SK-N-SH treated with all-trans-retinoic acid at 6 μM for 48 hours (cell line): ENCODE results near the gene FAM227B.

Experiments
- ATAC-seq: fragments of 200-7000 bp; cut with Tn5 transposase; 3 replicates; pipeline ENCODE4 v1.9.1; 2020; ENCODE audit warnings: mild to moderate bottlenecking, moderate library complexity
- ARNTL ChIP-seq: fragments of 450-650 bp; formaldehyde crosslinking; IDR thresholded peaks from 2 replicates; pipeline ENCODE4 v1.5.0; 2020; ENCODE audit warnings: low read depth, mild to moderate bottlenecking, moderate library complexity, borderline replicate concordance
- CSDC2 ChIP-seq: fragments of 250-450 bp; sonication (Bioruptor Pico); IDR thresholded peaks from 2 replicates; pipeline ENCODE4 v1.5.0; 2020; ENCODE audit warnings: mild to moderate bottlenecking, moderate library complexity
- ESRRG ChIP-seq: fragments of 250-450 bp; sonication (Bioruptor Pico); IDR thresholded peaks from 2 replicates; pipeline ENCODE4 v1.6.1; 2021; ENCODE audit warnings: mild to moderate bottlenecking
- GLIS3 ChIP-seq: fragments of 250-450 bp; sonication (Bioruptor Pico); IDR thresholded peaks from 2 replicates; pipeline ENCODE4 v1.5.0; 2020; ENCODE audit warnings: mild to moderate bottlenecking, moderate library complexity
- OSR1 ChIP-seq: fragments of 250-450 bp; sonication (Bioruptor Pico); IDR thresholded peaks from 2 replicates; pipeline ENCODE4 v1.8.0; 2022; ENCODE audit warnings: moderate library complexity, mild to moderate bottlenecking, inconsistent platforms
- PPARA ChIP-seq: fragments of 250-450 bp; sonication (Bioruptor Pico); IDR thresholded peaks from 2 replicates; pipeline ENCODE4 v1.5.0; 2020; ENCODE audit warnings: mild to moderate bottlenecking, borderline replicate concordance
- RARB ChIP-seq: fragments of 250-450 bp; sonication (Bioruptor Pico); IDR thresholded peaks from 2 replicates; pipeline ENCODE4 v1.8.0; 2021; ENCODE audit warnings: mild to moderate bottlenecking, moderate library complexity
- SNAI2 ChIP-seq: fragments of 250-450 bp; sonication (Bioruptor Pico); IDR thresholded peaks from 2 replicates; pipeline ENCODE4 v1.5.0; 2020; ENCODE audit warnings: mild to moderate bottlenecking, moderate library complexity
- TCF4 ChIP-seq: fragments of 250-450 bp; sonication (Bioruptor Pico); IDR thresholded peaks from 2 replicates; pipeline ENCODE4 v1.8.0; 2021; ENCODE audit warnings: mild to moderate bottlenecking, moderate library complexity, borderline replicate concordance
- TOX ChIP-seq: fragments of 250-450 bp; sonication (Bioruptor Pico); IDR thresholded peaks from 2 replicates; pipeline ENCODE4 v1.8.0; 2021; ENCODE audit warnings: mild to moderate bottlenecking, moderate library complexity, borderline replicate concordance
- ZC3H10 ChIP-seq: fragments of 250-450 bp; sonication (Bioruptor Pico); IDR thresholded peaks from 2 replicates; pipeline ENCODE4 v1.5.1; 2021; ENCODE audit warnings: mild to moderate bottlenecking, moderate library complexity
- ZFP3 ChIP-seq: fragments of 250-450 bp; sonication (Bioruptor Pico); IDR thresholded peaks from 2 replicates; pipeline ENCODE4 v1.5.0; 2020; ENCODE audit warnings: mild to moderate bottlenecking, moderate library complexity
- ZFP30 ChIP-seq: fragments of 450-650 bp; formaldehyde crosslinking; IDR thresholded peaks from 2 replicates; pipeline ENCODE4 v1.5.0; 2022; ENCODE audit warnings: mild to moderate bottlenecking, moderate library complexity
- ZNF565 ChIP-seq: fragments of 450-650 bp; formaldehyde crosslinking; conservative IDR thresholded peaks from 2 replicates; pipeline ENCODE4 v1.5.0; 2020; ENCODE audit warnings: low read depth, mild to moderate bottlenecking, moderate library complexity
- ZNF8 ChIP-seq: fragments of 450-650 bp; formaldehyde crosslinking; IDR thresholded peaks from 2 replicates; pipeline ENCODE4 v1.5.0; 2020; ENCODE audit warnings: mild to moderate bottlenecking, moderate library complexity
- TF ChIP-seq, protein P1 (sequence below): fragments of 250-450 bp; sonication (Bioruptor Pico); IDR thresholded peaks from 2 replicates; pipeline ENCODE4 v1.8.0; 2020; ENCODE audit warnings: mild to moderate bottlenecking, moderate library complexity, borderline replicate concordance
- TF ChIP-seq, protein P2 (sequence below): fragments of 250-450 bp; sonication (Bioruptor Pico); IDR thresholded peaks from 2 replicates; pipeline ENCODE4 v1.5.1; 2020; ENCODE audit warnings: low read depth, mild to moderate bottlenecking, moderate library complexity
- TF ChIP-seq, protein P3 (sequence below): fragments of 250-450 bp; sonication (Bioruptor Pico); IDR thresholded peaks from 2 replicates; pipeline ENCODE4 v1.5.0; 2020; ENCODE audit warnings: mild to moderate bottlenecking, moderate library complexity
- TF ChIP-seq, protein P4 (sequence below): fragments of 250-450 bp; sonication (Bioruptor Pico); IDR thresholded peaks from 2 replicates; pipeline ENCODE4 v1.5.1; 2021; ENCODE audit warnings: mild to moderate bottlenecking, moderate library complexity

Gene FAM227B

DNA sequence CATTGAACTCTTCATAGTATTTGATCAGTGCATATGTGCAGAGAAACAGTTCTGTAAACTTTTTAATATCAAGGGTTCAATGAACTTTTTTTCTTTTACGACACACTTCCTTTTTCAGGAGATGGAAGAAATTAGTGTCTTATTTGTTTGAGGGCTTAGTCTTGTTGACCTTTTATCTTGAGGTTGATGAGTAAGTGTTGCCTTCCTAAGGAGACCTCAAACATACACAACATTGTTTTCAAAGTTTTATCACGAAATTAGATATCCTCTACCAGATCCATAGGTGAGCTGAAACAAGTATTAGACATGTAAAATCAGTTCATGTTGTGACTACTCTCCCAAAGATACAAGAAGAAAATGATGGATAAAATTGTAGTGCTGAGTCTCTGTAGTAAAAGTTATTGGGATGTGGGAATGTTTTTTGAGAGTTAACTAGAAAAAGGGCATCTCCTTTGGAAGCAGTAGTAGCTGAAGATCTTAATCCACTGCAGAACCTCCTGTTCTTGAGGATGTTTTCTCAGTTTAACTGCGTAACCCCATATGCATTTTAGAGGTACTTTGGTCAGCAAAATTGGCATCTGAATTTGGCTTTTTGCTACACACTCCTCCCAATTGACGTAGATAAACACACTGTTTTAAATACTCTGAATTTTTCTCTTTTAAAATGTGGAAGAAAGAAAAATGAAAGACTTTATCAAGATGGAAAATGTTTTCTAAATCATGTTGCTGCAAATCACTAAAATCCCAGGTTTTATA lies 333.8 kb downstream of the FAM227B start:
- TF ChIP-seq PPARA (CRISPR knock-in tag) = no peak
- no peak for TF ChIP-seq TOX
- TF ChIP-seq, protein P1, sequence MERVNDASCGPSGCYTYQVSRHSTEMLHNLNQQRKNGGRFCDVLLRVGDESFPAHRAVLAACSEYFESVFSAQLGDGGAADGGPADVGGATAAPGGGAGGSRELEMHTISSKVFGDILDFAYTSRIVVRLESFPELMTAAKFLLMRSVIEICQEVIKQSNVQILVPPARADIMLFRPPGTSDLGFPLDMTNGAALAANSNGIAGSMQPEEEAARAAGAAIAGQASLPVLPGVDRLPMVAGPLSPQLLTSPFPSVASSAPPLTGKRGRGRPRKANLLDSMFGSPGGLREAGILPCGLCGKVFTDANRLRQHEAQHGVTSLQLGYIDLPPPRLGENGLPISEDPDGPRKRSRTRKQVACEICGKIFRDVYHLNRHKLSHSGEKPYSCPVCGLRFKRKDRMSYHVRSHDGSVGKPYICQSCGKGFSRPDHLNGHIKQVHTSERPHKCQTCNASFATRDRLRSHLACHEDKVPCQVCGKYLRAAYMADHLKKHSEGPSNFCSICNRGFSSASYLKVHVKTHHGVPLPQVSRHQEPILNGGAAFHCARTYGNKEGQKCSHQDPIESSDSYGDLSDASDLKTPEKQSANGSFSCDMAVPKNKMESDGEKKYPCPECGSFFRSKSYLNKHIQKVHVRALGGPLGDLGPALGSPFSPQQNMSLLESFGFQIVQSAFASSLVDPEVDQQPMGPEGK (CRISPR knock-in tag) = no peak
- TF ChIP-seq OSR1 (CRISPR knock-in tag) = no peak
- TF ChIP-seq ARNTL (CRISPR knock-in tag) = no peak
- no peak for TF ChIP-seq ZNF565 (CRISPR knock-in tag)
- no peak for ATAC-seq

DNA sequence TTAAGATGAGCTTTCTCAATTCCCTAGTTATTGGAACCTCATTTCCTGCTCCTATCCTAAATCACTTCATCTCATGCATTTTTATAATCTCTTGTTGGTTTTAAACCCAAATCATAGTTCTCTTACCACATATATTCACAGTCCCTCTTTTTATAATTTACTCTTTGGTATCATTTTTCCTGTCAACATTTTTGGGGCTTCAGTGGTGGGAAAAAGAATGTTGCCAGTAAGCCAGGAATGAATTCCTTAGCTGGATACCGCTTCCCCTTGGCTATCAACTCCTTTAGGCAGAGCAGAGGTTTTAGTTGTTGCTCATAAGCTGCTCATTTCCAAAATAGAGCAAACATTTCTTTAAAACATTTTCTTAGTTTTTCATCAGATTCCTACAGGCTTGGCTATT lies 338.3 kb downstream of the FAM227B start:
- peak; percentile 73 for ATAC-seq
- TF ChIP-seq ARNTL (CRISPR knock-in tag) (no peak), GLIS3 (CRISPR knock-in tag) (no peak), CSDC2 (CRISPR knock-in tag) (no peak), OSR1 (CRISPR knock-in tag) (no peak), ZFP30 (no peak), ZNF8 (CRISPR knock-in tag) (no peak), ZNF565 (CRISPR knock-in tag) (no peak), TOX (no peak), PPARA (CRISPR knock-in tag) (no peak), RARB (CRISPR knock-in tag) (no peak), TCF4 (CRISPR knock-in tag) (no peak), ZC3H10 (CRISPR knock-in tag) (no peak), ESRRG (CRISPR knock-in tag) (no peak), SNAI2 (CRISPR knock-in tag) (no peak)
- TF ChIP-seq, protein P2, sequence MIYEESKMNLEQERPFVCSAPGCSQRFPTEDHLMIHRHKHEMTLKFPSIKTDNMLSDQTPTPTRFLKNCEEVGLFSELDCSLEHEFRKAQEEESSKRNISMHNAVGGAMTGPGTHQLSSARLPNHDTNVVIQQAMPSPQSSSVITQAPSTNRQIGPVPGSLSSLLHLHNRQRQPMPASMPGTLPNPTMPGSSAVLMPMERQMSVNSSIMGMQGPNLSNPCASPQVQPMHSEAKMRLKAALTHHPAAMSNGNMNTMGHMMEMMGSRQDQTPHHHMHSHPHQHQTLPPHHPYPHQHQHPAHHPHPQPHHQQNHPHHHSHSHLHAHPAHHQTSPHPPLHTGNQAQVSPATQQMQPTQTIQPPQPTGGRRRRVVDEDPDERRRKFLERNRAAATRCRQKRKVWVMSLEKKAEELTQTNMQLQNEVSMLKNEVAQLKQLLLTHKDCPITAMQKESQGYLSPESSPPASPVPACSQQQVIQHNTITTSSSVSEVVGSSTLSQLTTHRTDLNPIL (CRISPR knock-in tag) = no peak
- TF ChIP-seq, protein P3, sequence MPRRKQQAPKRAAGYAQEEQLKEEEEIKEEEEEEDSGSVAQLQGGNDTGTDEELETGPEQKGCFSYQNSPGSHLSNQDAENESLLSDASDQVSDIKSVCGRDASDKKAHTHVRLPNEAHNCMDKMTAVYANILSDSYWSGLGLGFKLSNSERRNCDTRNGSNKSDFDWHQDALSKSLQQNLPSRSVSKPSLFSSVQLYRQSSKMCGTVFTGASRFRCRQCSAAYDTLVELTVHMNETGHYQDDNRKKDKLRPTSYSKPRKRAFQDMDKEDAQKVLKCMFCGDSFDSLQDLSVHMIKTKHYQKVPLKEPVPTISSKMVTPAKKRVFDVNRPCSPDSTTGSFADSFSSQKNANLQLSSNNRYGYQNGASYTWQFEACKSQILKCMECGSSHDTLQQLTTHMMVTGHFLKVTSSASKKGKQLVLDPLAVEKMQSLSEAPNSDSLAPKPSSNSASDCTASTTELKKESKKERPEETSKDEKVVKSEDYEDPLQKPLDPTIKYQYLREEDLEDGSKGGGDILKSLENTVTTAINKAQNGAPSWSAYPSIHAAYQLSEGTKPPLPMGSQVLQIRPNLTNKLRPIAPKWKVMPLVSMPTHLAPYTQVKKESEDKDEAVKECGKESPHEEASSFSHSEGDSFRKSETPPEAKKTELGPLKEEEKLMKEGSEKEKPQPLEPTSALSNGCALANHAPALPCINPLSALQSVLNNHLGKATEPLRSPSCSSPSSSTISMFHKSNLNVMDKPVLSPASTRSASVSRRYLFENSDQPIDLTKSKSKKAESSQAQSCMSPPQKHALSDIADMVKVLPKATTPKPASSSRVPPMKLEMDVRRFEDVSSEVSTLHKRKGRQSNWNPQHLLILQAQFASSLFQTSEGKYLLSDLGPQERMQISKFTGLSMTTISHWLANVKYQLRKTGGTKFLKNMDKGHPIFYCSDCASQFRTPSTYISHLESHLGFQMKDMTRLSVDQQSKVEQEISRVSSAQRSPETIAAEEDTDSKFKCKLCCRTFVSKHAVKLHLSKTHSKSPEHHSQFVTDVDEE (CRISPR knock-in tag) = no peak
- TF ChIP-seq, protein P1 (CRISPR knock-in tag) = no peak

DNA sequence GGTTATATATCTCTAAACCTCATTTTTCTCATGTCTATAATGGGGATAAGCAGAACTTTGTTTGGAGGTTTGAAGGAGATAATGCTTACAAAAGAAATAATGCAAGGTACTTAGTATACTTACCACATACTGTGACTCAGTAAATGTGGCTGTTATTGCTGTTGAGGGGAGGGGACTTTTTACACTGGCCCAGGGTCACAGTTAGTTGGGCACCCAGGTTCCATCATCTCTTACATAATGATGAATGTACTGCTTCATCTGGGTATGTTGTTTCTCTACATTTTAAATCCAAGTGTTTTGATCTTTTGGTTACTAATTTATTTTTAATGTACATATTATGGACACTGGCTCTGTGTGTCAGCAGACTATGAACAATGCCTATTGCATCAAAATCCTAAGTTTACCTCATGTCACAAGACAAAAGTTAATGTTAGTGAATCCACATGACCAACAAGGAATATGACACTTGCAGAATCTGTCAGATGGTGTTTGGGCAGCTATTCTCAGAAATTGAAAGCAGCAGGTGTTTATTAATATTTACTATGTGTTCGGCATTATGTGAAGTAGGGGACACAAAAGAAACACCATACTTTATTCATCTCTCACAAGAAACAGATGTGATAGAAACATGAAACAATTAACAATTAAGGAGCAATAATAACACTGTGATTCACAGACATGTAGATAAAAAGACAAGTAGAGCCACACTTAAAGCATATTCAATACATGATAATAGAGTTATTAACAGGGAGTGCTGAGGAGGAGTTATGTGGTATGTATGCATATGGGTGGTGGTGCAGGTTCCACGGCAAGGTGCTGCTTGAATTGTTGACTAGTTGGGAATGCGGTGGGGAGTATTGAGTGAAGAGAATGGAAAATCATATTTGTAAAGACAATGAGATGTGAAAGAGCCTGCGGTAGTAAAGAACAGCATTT lies 340.8 kb downstream of the FAM227B start:
- no peak for TF ChIP-seq ESRRG (CRISPR knock-in tag)
- TF ChIP-seq, all 23 proteins: peak for 0
- ATAC-seq = no peak

DNA sequence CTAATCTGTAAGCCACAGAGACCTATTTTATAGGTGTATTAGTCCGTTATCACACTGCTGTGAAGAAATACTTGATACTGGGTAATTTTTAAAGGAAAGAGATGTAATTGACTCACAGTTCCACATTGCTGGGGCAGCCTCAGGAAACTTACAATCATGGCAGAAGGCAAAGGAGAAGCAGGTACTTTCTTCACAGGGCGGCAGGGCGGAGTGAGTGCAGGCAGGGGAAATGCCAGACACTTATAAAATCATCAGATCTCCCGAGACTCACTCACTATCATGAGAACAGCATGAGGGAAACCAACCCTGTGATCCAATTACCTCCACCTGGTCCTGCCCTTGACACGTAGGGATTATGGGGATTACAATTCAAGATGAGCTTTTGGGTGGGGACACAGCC lies 341.9 kb downstream of the FAM227B start:
- TF ChIP-seq CSDC2 (CRISPR knock-in tag) = no peak
- no peak for TF ChIP-seq OSR1 (CRISPR knock-in tag)
- TF ChIP-seq, protein P4, sequence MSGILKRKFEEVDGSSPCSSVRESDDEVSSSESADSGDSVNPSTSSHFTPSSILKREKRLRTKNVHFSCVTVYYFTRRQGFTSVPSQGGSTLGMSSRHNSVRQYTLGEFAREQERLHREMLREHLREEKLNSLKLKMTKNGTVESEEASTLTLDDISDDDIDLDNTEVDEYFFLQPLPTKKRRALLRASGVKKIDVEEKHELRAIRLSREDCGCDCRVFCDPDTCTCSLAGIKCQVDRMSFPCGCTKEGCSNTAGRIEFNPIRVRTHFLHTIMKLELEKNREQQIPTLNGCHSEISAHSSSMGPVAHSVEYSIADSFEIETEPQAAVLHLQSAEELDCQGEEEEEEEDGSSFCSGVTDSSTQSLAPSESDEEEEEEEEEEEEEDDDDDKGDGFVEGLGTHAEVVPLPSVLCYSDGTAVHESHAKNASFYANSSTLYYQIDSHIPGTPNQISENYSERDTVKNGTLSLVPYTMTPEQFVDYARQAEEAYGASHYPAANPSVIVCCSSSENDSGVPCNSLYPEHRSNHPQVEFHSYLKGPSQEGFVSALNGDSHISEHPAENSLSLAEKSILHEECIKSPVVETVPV (CRISPR knock-in tag) = no peak
- no peak for TF ChIP-seq ARNTL (CRISPR knock-in tag)
- TF ChIP-seq ZFP3 (CRISPR knock-in tag) = no peak
- no peak for TF ChIP-seq TCF4 (CRISPR knock-in tag)
- no peak for TF ChIP-seq RARB (CRISPR knock-in tag)
- no peak for TF ChIP-seq PPARA (CRISPR knock-in tag)
- TF ChIP-seq, all 23 proteins: peak for 0
- ATAC-seq = no peak
